HepG2 (cell line): ENCODE results near the gene C14orf93. TPM values are rescaled to one million over a fixed set of nuclear protein-coding genes. Genes with fewer than 3 reads are reported as not detected.

Experiments used
- ARID2 ChIP-seq: sonication (generic); formaldehyde crosslinking; IDR thresholded peaks from 2 replicates; pipeline ENCODE4 v1.8.1; 2022; ENCODE audit warnings: mild to moderate bottlenecking, missing genetic modification reagents, borderline replicate concordance
- ATAD3A ChIP-seq: sonication (generic); formaldehyde crosslinking; IDR thresholded peaks from 2 replicates; pipeline ENCODE4 v1.4.0; 2020; ENCODE audit warnings: missing genetic modification reagents
- BHLHE40 ChIP-seq: IDR thresholded peaks from 2 replicates; pipeline ENCODE4 v1.6.1; 2011; ENCODE audit warnings: low read length, improper control_type of control experiment
- GATAD1 ChIP-seq: IDR thresholded peaks from 2 replicates; pipeline ENCODE4 v1.6.1; 2016; ENCODE audit warnings: missing genetic modification reagents, missing compliant biosample characterization
- MAFG ChIP-seq: sonication (generic); formaldehyde crosslinking; IDR thresholded peaks from 2 replicates; pipeline ENCODE4 v1.5.1; 2020; ENCODE audit warnings: mild to moderate bottlenecking, missing genetic modification reagents
- NR2C2 ChIP-seq: sonication (generic); formaldehyde crosslinking; IDR thresholded peaks from 2 replicates; pipeline ENCODE4 v1.4.0; 2020; ENCODE audit warnings: missing genetic modification reagents, mild to moderate bottlenecking, moderate library complexity, borderline replicate concordance
- NRL ChIP-seq: sonication (generic); formaldehyde crosslinking; IDR thresholded peaks from 2 replicates; pipeline ENCODE4 v1.5.0; 2020; ENCODE audit warnings: missing genetic modification reagents, mild to moderate bottlenecking, moderate library complexity, borderline replicate concordance
- PAX8 ChIP-seq: sonication (generic); formaldehyde crosslinking; IDR thresholded peaks from 2 replicates; pipeline ENCODE4 v1.8.0; 2022; ENCODE audit warnings: mild to moderate bottlenecking, missing genetic modification reagents, borderline replicate concordance
- TOE1 ChIP-seq: sonication (generic); formaldehyde crosslinking; IDR thresholded peaks from 2 replicates; pipeline ENCODE4 v1.4.0; 2020; ENCODE audit warnings: mild to moderate bottlenecking, missing genetic modification reagents
- ZBTB20 ChIP-seq: sonication (generic); formaldehyde crosslinking; IDR thresholded peaks from 2 replicates; pipeline ENCODE4 v1.8.1; 2023; ENCODE audit warnings: missing genetic modification reagents, low read depth, mild to moderate bottlenecking, borderline replicate concordance
- ZNF296 ChIP-seq: sonication (generic); formaldehyde crosslinking; conservative IDR thresholded peaks from 2 replicates; pipeline ENCODE4 v1.5.0; 2020; ENCODE audit warnings: mild to moderate bottlenecking, missing genetic modification reagents
- ZNF431 ChIP-seq: sonication (generic); formaldehyde crosslinking; IDR thresholded peaks from 2 replicates; pipeline ENCODE4 v1.9.0; 2022; ENCODE audit warnings: missing genetic modification reagents, low read depth, mild to moderate bottlenecking, borderline replicate concordance
- ZNF784 ChIP-seq: sonication (generic); formaldehyde crosslinking; IDR thresholded peaks from 2 replicates; pipeline ENCODE4 v1.5.1; 2020; ENCODE audit warnings: missing genetic modification reagents, mild to moderate bottlenecking, borderline replicate concordance
- ZNF792 ChIP-seq: IDR thresholded peaks from 2 replicates; pipeline ENCODE4 v1.6.1; 2016
- ZNF891 ChIP-seq: sonication (generic); formaldehyde crosslinking; IDR thresholded peaks from 2 replicates; pipeline ENCODE4 v1.5.0; 2020; ENCODE audit warnings: mild to moderate bottlenecking, missing genetic modification reagents
- polyA plus RNA-seq, 8 experiments: library from polyadenylated mRNA; depleted of rRNA in 3 of 8; stranded (reverse) in 7 of 8; unstranded in 1 of 8; fragments of >200 nt; fragmentation: Illumina TruSeq in 4 of 8; extraction: Trizol in 4 of 8; gene quantifications; 2 replicates each; pipeline versions ENCODE4 v1.2.1 to v1.2.3, GENCODE V29; 2011 to 2016; ENCODE audit warnings: low read depth in 4 of 8, missing spikeins in 1 of 8, mixed read lengths in 1 of 8; ENCODE audit not compliant: insufficient read depth in 1 of 8
- total RNA-seq, 5 experiments: library from RNA; depleted of rRNA; stranded (reverse); fragments of >200 nt; fragmentation: Illumina TruSeq; extraction: Trizol; gene quantifications; 2 replicates each; pipeline ENCODE4 v1.2.3, GENCODE V29; 2016; ENCODE audit warnings: low read depth in 1 of 5
- TF ChIP-seq, protein P1 (sequence below): sonication (generic); formaldehyde crosslinking; conservative IDR thresholded peaks from 2 replicates; pipeline ENCODE4 v1.4.0; 2020; ENCODE audit warnings: missing genetic modification reagents
- TF ChIP-seq, protein P2 (sequence below): sonication (generic); formaldehyde crosslinking; IDR thresholded peaks from 2 replicates; pipeline ENCODE4 v1.5.1; 2020; ENCODE audit warnings: mild to moderate bottlenecking, missing genetic modification reagents, moderate library complexity
- TF ChIP-seq, protein P3 (sequence below): sonication (generic); formaldehyde crosslinking; IDR thresholded peaks from 2 replicates; pipeline ENCODE4 v1.5.0; 2020; ENCODE audit warnings: mild to moderate bottlenecking, missing genetic modification reagents

The C14orf93 gene
- total and polyA plus RNA-seq, 2 of the 13 experiments (the other 11 are each of a cell fraction or from before 2014, with no cell fraction given) = 11.4 to 22.5 TPM

DNA sequence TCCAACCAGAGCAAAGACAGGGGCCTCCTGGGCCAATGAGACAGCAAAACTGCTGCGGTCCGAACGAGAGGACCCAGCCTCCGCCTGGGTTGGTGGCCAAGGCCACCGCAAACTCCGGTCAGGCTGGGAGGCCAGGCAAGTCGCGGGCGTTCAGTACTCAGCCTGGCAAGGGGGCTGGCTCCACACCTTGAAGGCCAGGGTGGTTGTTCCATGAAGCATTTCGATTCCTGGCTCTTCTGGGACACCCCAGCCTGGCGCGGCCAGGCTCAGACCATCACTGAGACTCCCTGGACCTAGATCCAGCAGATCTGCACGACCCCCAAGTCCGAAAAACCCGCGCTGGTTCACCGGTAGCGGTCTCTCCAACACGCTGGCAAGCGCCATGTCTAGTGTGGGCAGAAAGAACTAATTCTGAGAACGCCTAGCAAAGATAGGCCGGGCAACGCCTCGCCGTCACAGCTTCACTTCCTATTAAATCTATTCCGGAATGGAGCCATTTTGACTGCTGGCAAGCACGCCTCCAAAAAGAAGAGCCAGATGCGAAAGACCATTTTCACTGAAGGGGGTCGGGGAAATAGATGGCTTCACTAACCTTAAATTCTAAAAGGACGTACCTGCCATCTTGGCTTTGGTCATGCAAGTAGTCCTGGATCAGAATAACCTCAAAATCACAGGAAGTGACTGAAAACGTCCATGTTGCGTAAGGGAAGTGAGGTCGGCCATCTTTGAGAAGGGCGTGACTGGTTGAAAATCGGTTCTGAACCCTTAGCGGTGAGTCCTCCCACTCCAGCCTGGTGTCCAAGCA lies 24.8 kb upstream of the C14orf93 start, which contains the start of gene PSMB5 (continued):
- peak; percentile 99 for TF ChIP-seq NRL (CRISPR knock-in tag)
- peak; percentile 70 for TF ChIP-seq ZNF784 (CRISPR knock-in tag)
- TF ChIP-seq GATAD1 = peak; percentile 91
- peak; percentile 69; the same call in 1 of the 2 replicates for TF ChIP-seq ATAD3A (CRISPR knock-in tag)
- TF ChIP-seq, protein P1, sequence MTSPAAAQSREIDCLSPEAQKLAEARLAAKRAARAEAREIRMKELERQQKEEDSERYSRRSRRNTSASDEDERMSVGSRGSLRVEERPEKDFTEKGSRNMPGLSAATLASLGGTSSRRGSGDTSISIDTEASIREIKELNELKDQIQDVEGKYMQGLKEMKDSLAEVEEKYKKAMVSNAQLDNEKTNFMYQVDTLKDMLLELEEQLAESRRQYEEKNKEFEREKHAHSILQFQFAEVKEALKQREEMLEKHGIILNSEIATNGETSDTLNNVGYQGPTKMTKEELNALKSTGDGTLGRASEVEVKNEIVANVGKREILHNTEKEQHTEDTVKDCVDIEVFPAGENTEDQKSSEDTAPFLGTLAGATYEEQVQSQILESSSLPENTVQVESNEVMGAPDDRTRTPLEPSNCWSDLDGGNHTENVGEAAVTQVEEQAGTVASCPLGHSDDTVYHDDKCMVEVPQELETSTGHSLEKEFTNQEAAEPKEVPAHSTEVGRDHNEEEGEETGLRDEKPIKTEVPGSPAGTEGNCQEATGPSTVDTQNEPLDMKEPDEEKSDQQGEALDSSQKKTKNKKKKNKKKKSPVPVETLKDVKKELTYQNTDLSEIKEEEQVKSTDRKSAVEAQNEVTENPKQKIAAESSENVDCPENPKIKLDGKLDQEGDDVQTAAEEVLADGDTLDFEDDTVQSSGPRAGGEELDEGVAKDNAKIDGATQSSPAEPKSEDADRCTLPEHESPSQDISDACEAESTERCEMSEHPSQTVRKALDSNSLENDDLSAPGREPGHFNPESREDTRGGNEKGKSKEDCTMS (CRISPR knock-in tag) = 0 out of 2 replicates have a peak, but pooled peaks have one; percentile 67
- TF ChIP-seq BHLHE40 = peak; percentile 36; the same call in 1 of the 2 replicates
- 0 out of 2 replicates have a peak, but pooled peaks have one; percentile 87 for TF ChIP-seq ZNF431 (CRISPR knock-in tag)
- TF ChIP-seq PAX8 (CRISPR knock-in tag) = peak; percentile 97
- TF ChIP-seq NR2C2 = peak; percentile 97
- peak; percentile 99 for TF ChIP-seq TOE1 (CRISPR knock-in tag)
- TF ChIP-seq, protein P2, sequence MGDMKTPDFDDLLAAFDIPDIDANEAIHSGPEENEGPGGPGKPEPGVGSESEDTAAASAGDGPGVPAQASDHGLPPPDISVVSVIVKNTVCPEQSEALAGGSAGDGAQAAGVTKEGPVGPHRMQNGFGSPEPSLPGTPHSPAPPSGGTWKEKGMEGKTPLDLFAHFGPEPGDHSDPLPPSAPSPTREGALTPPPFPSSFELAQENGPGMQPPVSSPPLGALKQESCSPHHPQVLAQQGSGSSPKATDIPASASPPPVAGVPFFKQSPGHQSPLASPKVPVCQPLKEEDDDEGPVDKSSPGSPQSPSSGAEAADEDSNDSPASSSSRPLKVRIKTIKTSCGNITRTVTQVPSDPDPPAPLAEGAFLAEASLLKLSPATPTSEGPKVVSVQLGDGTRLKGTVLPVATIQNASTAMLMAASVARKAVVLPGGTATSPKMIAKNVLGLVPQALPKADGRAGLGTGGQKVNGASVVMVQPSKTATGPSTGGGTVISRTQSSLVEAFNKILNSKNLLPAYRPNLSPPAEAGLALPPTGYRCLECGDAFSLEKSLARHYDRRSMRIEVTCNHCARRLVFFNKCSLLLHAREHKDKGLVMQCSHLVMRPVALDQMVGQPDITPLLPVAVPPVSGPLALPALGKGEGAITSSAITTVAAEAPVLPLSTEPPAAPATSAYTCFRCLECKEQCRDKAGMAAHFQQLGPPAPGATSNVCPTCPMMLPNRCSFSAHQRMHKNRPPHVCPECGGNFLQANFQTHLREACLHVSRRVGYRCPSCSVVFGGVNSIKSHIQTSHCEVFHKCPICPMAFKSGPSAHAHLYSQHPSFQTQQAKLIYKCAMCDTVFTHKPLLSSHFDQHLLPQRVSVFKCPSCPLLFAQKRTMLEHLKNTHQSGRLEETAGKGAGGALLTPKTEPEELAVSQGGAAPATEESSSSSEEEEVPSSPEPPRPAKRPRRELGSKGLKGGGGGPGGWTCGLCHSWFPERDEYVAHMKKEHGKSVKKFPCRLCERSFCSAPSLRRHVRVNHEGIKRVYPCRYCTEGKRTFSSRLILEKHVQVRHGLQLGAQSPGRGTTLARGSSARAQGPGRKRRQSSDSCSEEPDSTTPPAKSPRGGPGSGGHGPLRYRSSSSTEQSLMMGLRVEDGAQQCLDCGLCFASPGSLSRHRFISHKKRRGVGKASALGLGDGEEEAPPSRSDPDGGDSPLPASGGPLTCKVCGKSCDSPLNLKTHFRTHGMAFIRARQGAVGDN (CRISPR knock-in tag) = peak; percentile 93
- peak; percentile 94 for TF ChIP-seq ZNF792 (CRISPR knock-in tag)
- peak; percentile 100 for TF ChIP-seq ZNF891 (CRISPR knock-in tag)
- no peak for TF ChIP-seq MAFG (CRISPR knock-in tag)
- TF ChIP-seq, protein P3, sequence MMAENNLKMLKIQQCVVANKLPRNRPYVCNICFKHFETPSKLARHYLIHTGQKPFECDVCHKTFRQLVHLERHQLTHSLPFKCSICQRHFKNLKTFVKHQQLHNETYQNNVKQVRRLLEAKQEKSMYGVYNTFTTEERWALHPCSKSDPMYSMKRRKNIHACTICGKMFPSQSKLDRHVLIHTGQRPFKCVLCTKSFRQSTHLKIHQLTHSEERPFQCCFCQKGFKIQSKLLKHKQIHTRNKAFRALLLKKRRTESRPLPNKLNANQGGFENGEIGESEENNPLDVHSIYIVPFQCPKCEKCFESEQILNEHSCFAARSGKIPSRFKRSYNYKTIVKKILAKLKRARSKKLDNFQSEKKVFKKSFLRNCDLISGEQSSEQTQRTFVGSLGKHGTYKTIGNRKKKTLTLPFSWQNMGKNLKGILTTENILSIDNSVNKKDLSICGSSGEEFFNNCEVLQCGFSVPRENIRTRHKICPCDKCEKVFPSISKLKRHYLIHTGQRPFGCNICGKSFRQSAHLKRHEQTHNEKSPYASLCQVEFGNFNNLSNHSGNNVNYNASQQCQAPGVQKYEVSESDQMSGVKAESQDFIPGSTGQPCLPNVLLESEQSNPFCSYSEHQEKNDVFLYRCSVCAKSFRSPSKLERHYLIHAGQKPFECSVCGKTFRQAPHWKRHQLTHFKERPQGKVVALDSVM (CRISPR knock-in tag) = 0 out of 2 replicates have a peak, but pooled peaks have one; percentile 21
- peak; percentile 96 for TF ChIP-seq ZNF296 (CRISPR knock-in tag)
- TF ChIP-seq ARID2 = no peak
- peak; percentile 87 for TF ChIP-seq ZBTB20 (CRISPR knock-in tag)
